Measurements from ENCODE around the gene TIMM29.

The TIMM29 gene

DNA sequence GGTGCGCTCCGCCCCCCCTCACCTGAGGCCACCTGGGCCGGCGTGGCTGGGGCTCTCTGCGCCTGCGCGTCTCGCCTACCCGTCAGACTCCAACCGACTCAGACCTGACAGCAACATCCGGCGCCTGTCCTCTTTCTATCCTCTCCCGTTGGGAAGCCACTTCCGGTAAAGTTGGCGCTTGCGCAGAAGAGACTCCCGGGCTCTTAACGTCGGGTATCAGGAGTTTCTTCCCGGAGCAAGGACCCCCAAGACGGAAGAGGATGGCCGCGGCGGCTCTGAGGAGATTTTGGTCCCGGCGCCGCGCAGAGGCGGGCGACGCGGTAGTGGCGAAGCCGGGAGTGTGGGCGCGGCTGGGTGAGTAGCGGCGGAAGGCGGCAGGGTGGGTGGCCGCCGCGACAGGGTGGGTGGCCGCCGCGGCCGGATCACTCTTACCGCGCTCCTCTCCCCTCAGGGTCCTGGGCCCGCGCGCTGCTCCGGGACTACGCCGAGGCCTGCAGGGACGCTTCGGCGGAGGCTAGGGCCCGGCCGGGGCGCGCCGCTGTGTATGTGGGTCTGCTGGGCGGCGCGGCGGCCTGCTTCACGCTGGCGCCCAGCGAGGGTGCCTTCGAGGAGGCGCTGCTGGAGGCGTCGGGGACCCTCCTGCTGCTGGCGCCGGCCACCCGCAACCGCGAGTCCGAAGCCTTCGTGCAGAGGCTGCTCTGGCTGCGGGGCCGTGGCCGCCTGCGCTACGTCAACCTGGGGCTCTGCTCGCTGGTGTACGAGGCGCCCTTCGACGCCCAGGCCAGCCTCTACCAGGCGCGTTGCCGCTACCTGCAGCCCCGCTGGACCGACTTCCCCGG, at the start of gene TIMM29, which contains the start of gene YIPF2:
Gene TIMM29 (plus strand): TSS at position 249 of the 839 bp plus-strand sequence. CDS start 12 bp downstream, at position 261.
Gene YIPF2 (minus strand): TSS at position 77 of the 839 bp plus-strand sequence. CDS start 229 bp downstream, outside the sequence.
- peak within 1 kb of the TSS; percentile 55 for H3K9ac ChIP-seq (ENCODE audit: low read length)
- peaks cover 9% of the 10 kb centered on the region for H3K36me3 ChIP-seq (ENCODE audit: control insufficient read depth, low read depth, low read length)
- no peaks in the 10 kb centered on the region for H3K9me3 ChIP-seq (ENCODE audit: control insufficient read depth, low read depth, low read length)
- no peaks in the 10 kb centered on the region for H3K4me1 ChIP-seq (ENCODE audit: control insufficient read depth, low read depth, low read length)
- H3K27ac ChIP-seq (ENCODE audit: low read length), result no peak within 1 kb of the TSS
- H3K27me3 ChIP-seq (ENCODE audit: control insufficient read depth, insufficient read depth, low read length), result no peaks in the 10 kb centered on the region
- peak within 1 kb of the TSS; percentile 86 for H3K4me3 ChIP-seq (ENCODE audit: low read length)

DNA sequence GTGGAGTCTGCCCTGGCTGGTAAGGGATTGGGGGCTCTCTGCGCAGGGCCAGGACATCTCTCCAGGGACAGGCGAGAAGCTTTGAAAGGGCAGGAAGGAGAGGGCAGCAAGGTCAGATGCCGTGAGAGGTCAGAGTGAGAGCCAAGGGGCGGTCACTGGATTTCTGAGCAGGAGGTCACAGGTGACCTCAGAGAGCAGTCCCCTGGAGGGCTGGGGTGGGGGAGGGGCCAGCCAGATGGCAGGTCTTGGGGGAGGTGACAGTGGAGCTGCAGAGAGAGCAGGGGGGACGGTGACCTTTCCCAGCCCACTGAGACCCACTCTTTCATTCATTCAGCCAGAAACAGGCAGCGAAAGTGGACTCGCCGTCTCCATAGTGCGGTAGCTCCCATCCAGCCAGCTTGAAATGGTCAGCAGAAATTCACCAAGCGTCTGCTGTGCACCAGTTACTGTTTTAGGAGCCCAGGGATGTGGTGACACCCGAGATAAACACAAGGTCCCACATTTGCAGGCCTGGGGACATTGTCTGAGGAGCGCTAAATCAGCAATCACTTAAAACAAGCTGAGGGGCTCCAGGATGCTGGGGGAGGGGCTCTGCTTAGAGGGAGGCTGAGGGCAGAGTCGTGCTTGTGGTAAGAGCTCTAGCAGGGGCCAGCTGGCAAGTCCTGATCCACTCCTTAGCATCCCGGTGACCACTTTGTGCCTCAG, 47.1 kb upstream of the TIMM29 start:
- Histone ChIP-seq H3K9me3 (ENCODE audit: control insufficient read depth, low read depth, low read length) (no peaks in the 10 kb centered on the region), H3K4me3 (ENCODE audit: low read length) (peak overlapping the region; percentile 35), H3K36me3 (ENCODE audit: control insufficient read depth, low read depth, low read length) (no peaks in the 10 kb centered on the region), H3K27ac (ENCODE audit: low read length) (peak overlapping the region; percentile 42), H3K27me3 (ENCODE audit: control insufficient read depth, insufficient read depth, low read length) (no peaks in the 10 kb centered on the region), H3K9ac (ENCODE audit: low read length) (no peak overlapping the region), H3K4me1 (ENCODE audit: control insufficient read depth, low read depth, low read length) (peaks cover 48% of the 10 kb centered on the region)

DNA sequence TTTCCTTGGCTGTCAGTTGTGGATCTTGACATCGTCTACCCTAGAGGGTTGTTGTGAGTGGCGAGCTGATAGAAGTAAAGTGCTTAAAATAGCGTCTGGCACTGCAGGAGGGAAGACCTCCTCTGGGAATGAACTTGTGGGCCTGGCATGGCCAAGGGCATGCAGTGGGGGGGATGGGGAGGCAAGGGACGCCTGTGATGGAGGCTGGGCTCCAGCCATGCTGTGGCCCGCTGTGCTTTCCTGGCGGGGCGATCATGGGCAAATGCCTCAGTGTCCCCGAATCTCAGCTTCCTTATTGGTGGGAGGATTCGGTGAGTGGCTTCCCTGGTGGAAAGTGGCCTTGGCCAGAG, 46.5 kb upstream of the TIMM29 start:
- H3K9me3 ChIP-seq (ENCODE audit: control insufficient read depth, low read depth, low read length), result no peaks in the 10 kb centered on the region
- H3K36me3 ChIP-seq (ENCODE audit: control insufficient read depth, low read depth, low read length), result no peaks in the 10 kb centered on the region
- peak overlapping the region; percentile 19 for H3K27ac ChIP-seq (ENCODE audit: low read length)
- no peak overlapping the region for H3K9ac ChIP-seq (ENCODE audit: low read length)
- peaks cover 52% of the 10 kb centered on the region for H3K4me1 ChIP-seq (ENCODE audit: control insufficient read depth, low read depth, low read length)
- H3K4me3 ChIP-seq (ENCODE audit: low read length), result peak overlapping the region; percentile 35
- H3K27me3 ChIP-seq (ENCODE audit: control insufficient read depth, insufficient read depth, low read length), result no peaks in the 10 kb centered on the region

DNA sequence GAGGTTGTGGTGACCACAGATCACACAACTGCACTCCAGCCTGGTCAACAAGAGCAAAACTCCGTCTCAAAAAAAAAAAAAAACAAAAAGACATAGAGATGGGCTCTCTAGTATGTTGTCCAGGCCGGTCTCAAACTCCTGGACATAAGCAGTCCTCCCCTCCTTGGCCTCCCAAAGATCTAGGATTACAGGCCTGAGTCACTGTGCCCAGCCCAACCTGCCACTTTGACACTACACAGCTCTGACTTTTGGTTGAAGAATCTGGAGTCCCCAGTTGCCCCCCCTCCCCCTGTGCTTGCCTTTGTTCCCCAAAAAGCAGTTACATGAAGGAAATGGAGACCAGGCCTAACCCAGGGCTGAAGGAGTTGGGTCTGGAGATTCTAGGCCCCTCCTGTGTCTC, 44.3 kb upstream of the TIMM29 start:
- Histone ChIP-seq H3K9me3 (ENCODE audit: control insufficient read depth, low read depth, low read length) (no peaks in the 10 kb centered on the region), H3K27me3 (ENCODE audit: control insufficient read depth, insufficient read depth, low read length) (no peaks in the 10 kb centered on the region), H3K9ac (ENCODE audit: low read length) (no peak overlapping the region), H3K36me3 (ENCODE audit: control insufficient read depth, low read depth, low read length) (no peaks in the 10 kb centered on the region), H3K4me1 (ENCODE audit: control insufficient read depth, low read depth, low read length) (peaks cover 61% of the 10 kb centered on the region), H3K27ac (ENCODE audit: low read length) (no peak overlapping the region), H3K4me3 (ENCODE audit: low read length) (no peak overlapping the region)

DNA sequence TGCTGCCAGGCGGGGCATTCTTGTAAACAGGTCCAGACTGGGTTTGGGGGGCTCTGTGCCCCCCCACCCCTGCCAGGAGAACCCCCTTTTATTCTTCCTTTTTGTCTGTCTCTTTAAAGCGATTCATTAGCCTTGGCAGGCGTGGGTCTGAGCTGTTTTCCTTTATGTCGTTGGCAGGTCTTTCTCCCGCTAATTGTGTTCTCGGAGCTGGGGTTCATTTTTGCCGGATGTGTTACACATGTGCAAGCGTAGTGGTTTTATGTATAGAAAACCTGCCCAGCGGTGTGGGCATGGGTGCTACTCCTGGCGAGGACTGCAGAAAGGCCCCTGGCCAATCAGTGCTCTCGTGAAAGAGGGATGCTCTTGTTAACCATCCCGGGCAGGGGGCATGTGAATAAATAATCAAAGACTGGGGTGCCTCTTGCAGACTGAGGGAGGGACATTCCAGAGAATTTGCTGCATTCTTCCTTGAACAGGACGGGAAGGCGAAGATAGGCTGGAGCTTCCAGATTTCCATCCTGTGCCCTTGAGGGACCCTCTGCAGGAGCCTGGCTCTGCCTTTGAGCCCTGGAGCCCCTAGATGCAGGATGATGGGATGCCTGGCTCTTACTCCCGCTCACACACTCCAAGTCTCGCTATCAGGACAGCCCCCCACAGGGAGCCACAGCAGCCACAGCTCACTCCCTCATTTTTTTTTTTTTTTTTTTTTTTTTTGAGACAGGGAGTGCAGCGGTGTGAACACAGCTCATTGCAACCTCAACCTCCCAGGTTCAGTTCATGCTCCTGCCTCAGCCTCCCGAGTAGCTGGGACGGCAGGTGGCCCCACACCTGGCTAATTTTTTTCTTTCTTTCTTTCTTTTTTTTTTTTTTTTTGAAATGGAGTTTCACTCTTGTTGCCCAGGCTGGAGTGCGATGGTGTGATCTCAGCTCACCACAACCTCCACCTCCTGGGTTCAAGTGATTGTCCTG, 43.1 kb upstream of the TIMM29 start:
- peaks cover 49% of the 10 kb centered on the region for H3K4me1 ChIP-seq (ENCODE audit: control insufficient read depth, low read depth, low read length)
- H3K9me3 ChIP-seq (ENCODE audit: control insufficient read depth, low read depth, low read length), result no peaks in the 10 kb centered on the region
- H3K9ac ChIP-seq (ENCODE audit: low read length), result no peak overlapping the region
- no peak overlapping the region for H3K4me3 ChIP-seq (ENCODE audit: low read length)
- no peaks in the 10 kb centered on the region for H3K36me3 ChIP-seq (ENCODE audit: control insufficient read depth, low read depth, low read length)
- no peaks in the 10 kb centered on the region for H3K27me3 ChIP-seq (ENCODE audit: control insufficient read depth, insufficient read depth, low read length)
- H3K27ac ChIP-seq (ENCODE audit: low read length), result no peak overlapping the region

DNA sequence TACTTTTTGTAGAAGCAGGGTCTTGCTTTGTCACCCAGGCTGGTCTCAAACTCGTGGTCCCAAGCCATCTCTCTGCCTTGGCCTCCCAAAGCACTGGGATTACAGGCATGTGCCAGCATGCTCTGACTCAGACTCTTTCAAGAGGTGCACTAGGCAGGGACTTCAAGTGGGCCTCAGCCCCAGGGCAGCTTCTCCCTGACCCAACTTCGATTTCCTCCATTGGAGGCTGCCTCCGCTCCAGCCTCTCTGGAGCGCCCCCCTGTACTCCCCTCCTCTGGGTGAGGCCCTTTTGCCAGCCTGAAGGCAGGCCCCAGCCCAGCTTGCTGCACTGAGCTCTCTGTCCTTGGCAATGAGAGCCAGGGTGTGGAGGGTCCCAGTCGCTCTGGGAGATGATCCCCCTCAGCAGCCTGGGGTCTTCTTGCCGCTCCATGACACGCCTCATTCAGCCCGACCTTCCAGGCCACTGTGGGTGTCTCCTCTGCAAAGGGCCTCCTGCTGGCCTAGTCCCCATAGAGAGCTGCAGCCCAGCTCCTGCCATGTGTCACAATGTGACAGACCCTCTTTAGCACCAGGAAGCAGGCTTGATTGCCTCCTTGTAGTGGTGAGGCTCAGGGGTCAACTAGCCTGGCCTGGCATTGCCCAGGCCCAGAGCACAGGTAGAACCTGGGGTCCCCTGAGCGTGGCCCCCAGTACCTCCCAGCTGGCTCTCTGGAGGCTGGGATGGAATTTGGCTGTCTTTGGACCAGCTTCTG, 40.8 kb upstream of the TIMM29 start:
- Histone ChIP-seq H3K4me3 (ENCODE audit: low read length) (peak overlapping the region; percentile 39), H3K36me3 (ENCODE audit: control insufficient read depth, low read depth, low read length) (no peaks in the 10 kb centered on the region), H3K27ac (ENCODE audit: low read length) (peak overlapping the region; percentile 77), H3K9me3 (ENCODE audit: control insufficient read depth, low read depth, low read length) (no peaks in the 10 kb centered on the region), H3K9ac (ENCODE audit: low read length) (peak overlapping the region; percentile 33), H3K27me3 (ENCODE audit: control insufficient read depth, insufficient read depth, low read length) (no peaks in the 10 kb centered on the region), H3K4me1 (ENCODE audit: control insufficient read depth, low read depth, low read length) (peaks cover 50% of the 10 kb centered on the region)

DNA sequence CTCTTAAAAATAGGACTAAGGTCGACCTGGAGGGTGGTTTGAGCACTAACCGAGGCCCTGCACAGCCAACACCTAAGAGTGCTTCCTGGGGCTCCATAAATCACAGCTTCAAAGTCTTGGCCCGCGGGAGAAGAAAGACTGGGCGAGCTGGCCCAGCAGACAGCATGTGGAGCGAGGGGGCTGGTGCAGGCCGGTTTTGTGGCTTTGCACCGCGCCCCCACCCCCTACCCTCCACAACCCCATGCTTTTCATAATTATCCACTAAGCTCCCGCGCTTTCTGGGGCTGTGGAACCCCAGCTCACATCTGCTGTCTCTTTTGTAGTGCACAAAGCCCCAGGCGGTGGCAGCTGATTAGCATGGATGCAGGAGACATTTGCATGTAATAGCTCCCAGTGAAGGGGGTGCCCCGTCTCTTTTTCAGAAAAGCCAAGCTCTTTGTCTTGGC, 40.2 kb upstream of the TIMM29 start:
- Histone ChIP-seq H3K27me3 (ENCODE audit: control insufficient read depth, insufficient read depth, low read length) (no peaks in the 10 kb centered on the region), H3K36me3 (ENCODE audit: control insufficient read depth, low read depth, low read length) (no peaks in the 10 kb centered on the region), H3K9me3 (ENCODE audit: control insufficient read depth, low read depth, low read length) (no peaks in the 10 kb centered on the region), H3K4me3 (ENCODE audit: low read length) (peak overlapping the region; percentile 39), H3K27ac (ENCODE audit: low read length) (peak overlapping the region; percentile 77), H3K9ac (ENCODE audit: low read length) (peak overlapping the region; percentile 33), H3K4me1 (ENCODE audit: control insufficient read depth, low read depth, low read length) (peaks cover 50% of the 10 kb centered on the region)

DNA sequence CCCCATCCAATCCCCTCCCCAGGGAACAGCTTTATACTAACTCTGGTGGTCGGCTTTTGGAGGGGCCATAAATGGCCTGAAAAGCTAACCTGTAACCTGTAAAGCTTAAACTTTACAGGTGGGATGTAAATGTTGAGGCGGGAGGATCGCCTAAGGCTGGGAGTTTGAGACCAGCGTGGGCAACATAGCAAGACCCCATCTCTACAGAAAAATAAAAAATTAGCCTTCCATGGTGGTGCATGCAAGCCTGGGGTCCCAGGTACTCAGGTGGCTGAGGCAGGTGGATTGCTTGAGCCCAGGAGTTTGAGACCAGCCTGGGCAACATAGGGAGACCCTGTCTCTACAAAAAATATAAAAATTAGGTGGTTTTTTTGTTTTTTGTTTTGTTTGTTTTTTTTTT, 38.7 kb upstream of the TIMM29 start:
- Histone ChIP-seq H3K27ac (ENCODE audit: low read length) (no peak overlapping the region), H3K9ac (ENCODE audit: low read length) (no peak overlapping the region), H3K4me3 (ENCODE audit: low read length) (no peak overlapping the region), H3K9me3 (ENCODE audit: control insufficient read depth, low read depth, low read length) (no peaks in the 10 kb centered on the region), H3K36me3 (ENCODE audit: control insufficient read depth, low read depth, low read length) (no peaks in the 10 kb centered on the region), H3K4me1 (ENCODE audit: control insufficient read depth, low read depth, low read length) (peaks cover 55% of the 10 kb centered on the region), H3K27me3 (ENCODE audit: control insufficient read depth, insufficient read depth, low read length) (no peaks in the 10 kb centered on the region)

DNA sequence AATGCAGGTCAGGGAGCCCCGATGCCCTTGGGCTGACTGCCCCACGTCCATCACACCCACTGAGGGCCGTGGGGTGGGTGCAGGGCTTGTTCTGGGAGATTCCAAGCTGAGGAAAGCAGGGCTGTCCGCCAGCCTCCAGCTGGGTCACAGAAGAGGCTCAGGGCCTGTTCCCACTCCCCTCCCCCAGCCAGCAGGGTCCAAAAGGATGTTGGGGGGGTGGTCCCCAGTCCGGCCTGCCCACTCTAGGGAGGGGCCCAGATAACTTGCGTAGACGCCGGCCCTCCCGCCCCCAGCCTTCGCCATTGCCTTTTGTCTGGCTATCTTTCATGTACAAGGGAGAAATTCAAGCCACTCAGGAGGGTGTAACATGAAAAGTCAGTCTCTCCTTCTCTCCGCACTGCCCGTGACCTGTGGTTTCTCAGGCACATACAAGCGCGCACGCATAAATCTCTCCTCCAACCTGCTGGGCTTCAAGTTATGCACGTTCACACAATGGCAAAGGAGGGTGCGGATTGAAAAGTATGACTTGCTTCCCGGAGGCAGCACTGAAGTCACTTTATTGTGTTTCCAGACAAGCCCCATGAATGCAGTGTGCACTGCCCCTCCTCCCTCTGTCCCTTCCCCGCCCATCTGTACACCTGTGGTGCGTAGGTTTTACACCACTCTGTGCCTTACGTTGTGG, 37.1 kb upstream of the TIMM29 start:
- H3K4me1 ChIP-seq (ENCODE audit: control insufficient read depth, low read depth, low read length), result peaks cover 48% of the 10 kb centered on the region
- no peaks in the 10 kb centered on the region for H3K36me3 ChIP-seq (ENCODE audit: control insufficient read depth, low read depth, low read length)
- no peak overlapping the region for H3K9ac ChIP-seq (ENCODE audit: low read length)
- no peak overlapping the region for H3K27ac ChIP-seq (ENCODE audit: low read length)
- H3K4me3 ChIP-seq (ENCODE audit: low read length), result no peak overlapping the region
- no peaks in the 10 kb centered on the region for H3K27me3 ChIP-seq (ENCODE audit: control insufficient read depth, insufficient read depth, low read length)
- no peaks in the 10 kb centered on the region for H3K9me3 ChIP-seq (ENCODE audit: control insufficient read depth, low read depth, low read length)

DNA sequence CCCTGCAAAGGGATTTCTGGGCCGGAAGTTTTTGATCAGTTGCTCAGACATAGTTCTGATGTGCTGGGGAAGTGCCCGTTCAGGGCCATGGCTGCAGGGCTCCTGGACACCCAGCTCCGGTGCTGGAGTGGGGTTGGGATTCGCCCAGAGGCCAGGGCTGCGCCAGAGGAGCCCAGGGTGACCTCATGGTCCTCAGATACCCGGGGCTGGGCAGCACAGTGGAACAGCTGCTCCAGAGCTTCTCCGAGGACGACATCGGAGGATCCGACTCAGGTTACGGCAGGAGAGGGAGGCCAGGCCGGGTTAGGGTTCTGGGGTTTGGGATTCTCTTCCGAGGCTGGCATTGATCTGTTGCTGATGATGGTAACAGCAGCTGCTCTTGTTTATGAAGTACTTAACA, 36.4 kb upstream of the TIMM29 start:
- no peak overlapping the region for H3K27ac ChIP-seq (ENCODE audit: low read length)
- H3K4me3 ChIP-seq (ENCODE audit: low read length), result no peak overlapping the region
- H3K27me3 ChIP-seq (ENCODE audit: control insufficient read depth, insufficient read depth, low read length), result no peaks in the 10 kb centered on the region
- H3K9ac ChIP-seq (ENCODE audit: low read length), result no peak overlapping the region
- peaks cover 44% of the 10 kb centered on the region for H3K4me1 ChIP-seq (ENCODE audit: control insufficient read depth, low read depth, low read length)
- no peaks in the 10 kb centered on the region for H3K36me3 ChIP-seq (ENCODE audit: control insufficient read depth, low read depth, low read length)
- no peaks in the 10 kb centered on the region for H3K9me3 ChIP-seq (ENCODE audit: control insufficient read depth, low read depth, low read length)

Data from iPS-18a (cell line).